HepG2 (cell line): ENCODE results near the gene TXNDC2. TPM values are rescaled to one million over a fixed set of nuclear protein-coding genes. Genes with fewer than 3 reads are reported as not detected.

Experiments
- ATAC-seq: fragments of 200-7000 bp; cut with Tn5 transposase; 3 replicates; pipeline ENCODE4 v1.9.1; 2020; ENCODE audit warnings: mild to moderate bottlenecking, moderate library complexity
- BruUV-seq: library from RNA; stranded (reverse); fragments of 400-500 nt; replicated peaks from 2 replicates; lab custom pipeline; 2021; lab: Mats Ljungman, UMichigan
- CTCF ChIA-PET: fragments of 300-600 bp; formaldehyde crosslinking; extraction: SDS; loops from one replicate; lab custom pipeline; 2021; ENCODE audit warnings: low total read pairs, inconsistent platforms, low intra/inter-chr PET ratio; lab: Yijun Ruan, JAX
- POLR2A ChIA-PET: fragments of 350-600 bp; sonication (Branson Sonifier 250); formaldehyde crosslinking; loops from one replicate; lab custom pipeline; 2020; ENCODE audit warnings: antibody characterized with exemption, inconsistent platforms; lab: Yijun Ruan, JAX
- DNase-seq: peaks from one replicate; pipeline ENCODE4 v3.0.0-alpha.2; 2015; ENCODE audit warnings: low spot score
- FAIRE-seq: peaks from 3 replicates; lab custom pipeline; 2011; peaks lifted over from hg19 to GRCh38; lab: Jason Lieb, UNC
- H2AFZ ChIP-seq: one replicate; pipeline ENCODE4 v1.6.1; 2011; ENCODE audit warnings: low read length, inconsistent platforms
- H3K27ac ChIP-seq: fragments of 300-600 bp; 3 replicates; pipeline ENCODE4 v1.8.0; 2011; ENCODE audit warnings: mixed run types, mild to moderate bottlenecking, mixed read lengths, low read length, inconsistent platforms; ENCODE audit not compliant: insufficient read depth; ENCODE audit errors: extremely low read length
- H3K27me3 ChIP-seq, 2 experiments: fragments of 200-600 bp in 1 of 2; 2 replicates in 1 of 2; 3 replicates in 1 of 2; pipeline versions ENCODE4 v1.6.0 to v1.8.0; 2011; ENCODE audit warnings: low read length in 2 of 2, mild to moderate bottlenecking in 2 of 2, moderate library complexity in 2 of 2, inconsistent platforms in 1 of 2; ENCODE audit not compliant: insufficient read depth in 2 of 2, control insufficient read depth in 1 of 2
- H3K36me3 ChIP-seq, 2 experiments: fragments of 200-600 bp in 1 of 2; replicated peaks in 1 of 2; 2 replicates in 1 of 2; 3 replicates in 1 of 2; pipeline versions ENCODE4 v1.5.1 to v1.8.0; 2011; ENCODE audit warnings: low read length in 2 of 2, inconsistent platforms in 1 of 2; ENCODE audit not compliant: insufficient read depth in 2 of 2, control insufficient read depth in 1 of 2
- H3K4me1 ChIP-seq: 2 replicates; pipeline ENCODE4 v1.5.1; 2012; ENCODE audit warnings: low read length, inconsistent platforms; ENCODE audit not compliant: insufficient read depth
- H3K4me2 ChIP-seq: 2 replicates; pipeline ENCODE4 v1.6.0; 2011; ENCODE audit warnings: low read depth, low read length, inconsistent platforms
- H3K4me3 ChIP-seq, 3 experiments: fragments of 200-600 bp in 1 of 3; sonication (generic), shearing (Covaris generic) in 1 of 3; replicated peaks in 1 of 3; 2 replicates each; pipeline ENCODE4 v1.5.1; 2011 to 2016; ENCODE audit warnings: low read length in 3 of 3, inconsistent platforms in 2 of 3, low read depth in 2 of 3, mild to moderate bottlenecking in 2 of 3, control low read depth in 1 of 3, mixed read lengths in 1 of 3; ENCODE audit not compliant: insufficient read depth in 1 of 3
- H3K79me2 ChIP-seq: one replicate; pipeline ENCODE4 v1.6.1; 2011; ENCODE audit warnings: low read length, inconsistent platforms; ENCODE audit not compliant: insufficient read depth
- H3K9ac ChIP-seq: 2 replicates; pipeline ENCODE4 v1.6.0; 2011; ENCODE audit warnings: mild to moderate bottlenecking, low read depth, low read length, inconsistent platforms; ENCODE audit not compliant: insufficient read depth
- H3K9me3 ChIP-seq: 2 replicates; pipeline ENCODE4 v1.5.1; 2012; ENCODE audit warnings: mild to moderate bottlenecking, low read length
- H4K20me1 ChIP-seq: 2 replicates; pipeline ENCODE4 v1.6.0; 2011; ENCODE audit warnings: inconsistent platforms, mild to moderate bottlenecking, low read length, moderate library complexity; ENCODE audit not compliant: insufficient read depth
- AGO1 ChIP-seq: fragments of 200-400 bp; formaldehyde crosslinking; IDR thresholded peaks from 2 replicates; pipeline ENCODE4 v1.6.1; 2017; ENCODE audit warnings: mild to moderate bottlenecking, low read depth, low read length, moderate library complexity; ENCODE audit not compliant: poor library complexity, severe bottlenecking
- KLF11 ChIP-seq: IDR thresholded peaks from 2 replicates; pipeline ENCODE4 v1.6.1; 2016; ENCODE audit warnings: missing compliant biosample characterization
- MED1 ChIP-seq: sonication (generic); formaldehyde crosslinking; IDR thresholded peaks from 2 replicates; pipeline ENCODE4 v1.4.0; 2020; ENCODE audit warnings: missing genetic modification reagents
- MED13 ChIP-seq: sonication (generic); formaldehyde crosslinking; IDR thresholded peaks from 2 replicates; pipeline ENCODE4 v1.5.0; 2020; ENCODE audit warnings: missing genetic modification reagents
- NRL ChIP-seq: sonication (generic); formaldehyde crosslinking; IDR thresholded peaks from 2 replicates; pipeline ENCODE4 v1.5.0; 2020; ENCODE audit warnings: missing genetic modification reagents, mild to moderate bottlenecking, moderate library complexity, borderline replicate concordance
- SUZ12 ChIP-seq: fragments of 150-350 bp; IDR thresholded peaks from 2 replicates; pipeline ENCODE4 v1.6.1; 2014; ENCODE audit warnings: low read depth, low read length
- XRCC5 ChIP-seq: fragments of 200-400 bp; formaldehyde crosslinking; optimal IDR thresholded peaks from 2 replicates; pipeline ENCODE3; 2017; ENCODE audit warnings: mild to moderate bottlenecking, low read length
- YEATS2 ChIP-seq: sonication (generic); formaldehyde crosslinking; IDR thresholded peaks from 2 replicates; pipeline ENCODE4 v1.4.0; 2020; ENCODE audit warnings: missing genetic modification reagents, borderline replicate concordance
- ZFYVE20 ChIP-seq: sonication (generic); formaldehyde crosslinking; IDR thresholded peaks from 2 replicates; pipeline ENCODE4 v1.8.0; 2023; ENCODE audit warnings: low read depth, mild to moderate bottlenecking, moderate library complexity, missing genetic modification reagents, borderline replicate concordance
- ZNF230 ChIP-seq: sonication (generic); formaldehyde crosslinking; IDR thresholded peaks from 2 replicates; pipeline ENCODE4 v1.4.0; 2020; ENCODE audit warnings: mild to moderate bottlenecking, missing genetic modification reagents
- ZNF431 ChIP-seq: sonication (generic); formaldehyde crosslinking; IDR thresholded peaks from 2 replicates; pipeline ENCODE4 v1.9.0; 2022; ENCODE audit warnings: missing genetic modification reagents, low read depth, mild to moderate bottlenecking, borderline replicate concordance
- ZNF768 ChIP-seq: sonication (generic); formaldehyde crosslinking; IDR thresholded peaks from 2 replicates; pipeline ENCODE4 v1.4.0; 2020; ENCODE audit warnings: missing genetic modification reagents
- WGBS: methylation state at CpG from one replicate; pipeline ENCODE4 v1.1.6; 2017; ENCODE audit warnings: low lambda C conversion rate; 5-methylcytosine and 5-hydroxymethylcytosine counted together
- in situ Hi-C: cut with HindIII; loops from 2 replicates; pipeline ENCODE4 v1.10.0; 2017; ENCODE audit warnings: low pct_unique_long_range_greater_than_20kb; ENCODE audit not compliant: extremely low pct_ligation_motif_present
- intact Hi-C: fragments of 100-400 bp; cut with micrococcal nuclease; formaldehyde crosslinking; loops from one replicate; pipeline ENCODE4 v1.10.0; 2022; ENCODE audit not compliant: unreplicated experiment
- polyA plus RNA-seq, 8 experiments: library from polyadenylated mRNA; depleted of rRNA in 3 of 8; stranded (reverse) in 7 of 8; unstranded in 1 of 8; fragments of >200 nt; fragmentation: Illumina TruSeq in 4 of 8; extraction: Trizol in 4 of 8; gene quantifications; 2 replicates each; pipeline versions ENCODE4 v1.2.1 to v1.2.3, GENCODE V29; 2011 to 2016; ENCODE audit warnings: low read depth in 4 of 8, missing spikeins in 1 of 8, mixed read lengths in 1 of 8; ENCODE audit not compliant: insufficient read depth in 1 of 8
- total RNA-seq, 5 experiments: library from RNA; depleted of rRNA; stranded (reverse); fragments of >200 nt; fragmentation: Illumina TruSeq; extraction: Trizol; gene quantifications; 2 replicates each; pipeline ENCODE4 v1.2.3, GENCODE V29; 2016; ENCODE audit warnings: low read depth in 1 of 5
- TF ChIP-seq, protein P1 (sequence below): sonication (generic); formaldehyde crosslinking; IDR thresholded peaks from 2 replicates; pipeline ENCODE4 v1.5.0; 2020; ENCODE audit warnings: mild to moderate bottlenecking, missing genetic modification reagents, moderate library complexity
- TF ChIP-seq, protein P2 (sequence below): sonication (generic); formaldehyde crosslinking; IDR thresholded peaks from 2 replicates; pipeline ENCODE4 v1.4.0; 2020; ENCODE audit warnings: mild to moderate bottlenecking, missing genetic modification reagents
- TF ChIP-seq, protein P3 (sequence below): sonication (generic); formaldehyde crosslinking; IDR thresholded peaks from 2 replicates; pipeline ENCODE4 v1.5.1; 2020; ENCODE audit warnings: mild to moderate bottlenecking, moderate library complexity, missing genetic modification reagents

Gene TXNDC2
- total and polyA plus RNA-seq, 2 of the 13 experiments (the other 11 are each of a cell fraction or from before 2014, with no cell fraction given): not detected

DNA sequence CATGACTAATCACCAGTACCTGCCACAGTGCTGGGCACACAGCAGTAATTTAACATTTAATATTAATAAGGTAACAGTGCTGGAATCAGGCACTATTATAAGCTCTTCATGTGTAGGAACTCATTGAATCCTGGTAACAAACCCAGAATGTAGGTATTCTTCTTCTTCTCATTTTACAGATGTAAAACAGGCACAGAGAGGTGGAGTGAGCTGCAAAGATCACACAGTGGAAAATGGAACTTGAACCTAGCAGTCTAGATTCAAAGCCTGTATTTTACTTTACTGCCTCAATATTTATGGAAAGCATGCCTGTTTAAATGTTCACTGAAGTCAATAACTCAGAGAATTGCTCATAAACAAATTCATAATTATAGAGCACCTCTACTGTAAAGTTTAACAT, 24.3 kb downstream of the TXNDC2 start:
- peaks cover 3% of the 10 kb centered on the region for H4K20me1 ChIP-seq
- peaks cover 9% of the 10 kb centered on the region for H3K79me2 ChIP-seq
- CTCF ChIA-PET: no interaction called here
- BruUV-seq: no TSS peak
- H3K9ac ChIP-seq: no peak overlapping the region
- intact Hi-C loops: loop anchor here (5.0 kb wide), 1 partner anchor 298 kb away; the partner anchor contains the start of gene PPP4R1
- peaks cover 18% of the 10 kb centered on the region for H3K4me1 ChIP-seq
- no peak for DNase-seq
- FAIRE-seq: no peak
- no peak overlapping the region for H3K4me2 ChIP-seq
- in situ Hi-C loops: no loop called here
- no peaks in the 10 kb centered on the region for H3K9me3 ChIP-seq
- peak; percentile 28; the same call in 1 of the 2 replicates for TF ChIP-seq ZNF768 (CRISPR knock-in tag)
- TF ChIP-seq NRL (CRISPR knock-in tag): no peak
- POLR2A ChIA-PET: no interaction called here
- H3K36me3 ChIP-seq: no peaks in the 10 kb centered on the region
- ATAC-seq: no peak
- H3K4me3 ChIP-seq: no peak overlapping the region
- H3K27me3 ChIP-seq: no peaks in the 10 kb centered on the region; a peak in 2 of 5 replicates
- H3K27ac ChIP-seq: no peak overlapping the region
- H2AFZ ChIP-seq: no peak overlapping the region

DNA sequence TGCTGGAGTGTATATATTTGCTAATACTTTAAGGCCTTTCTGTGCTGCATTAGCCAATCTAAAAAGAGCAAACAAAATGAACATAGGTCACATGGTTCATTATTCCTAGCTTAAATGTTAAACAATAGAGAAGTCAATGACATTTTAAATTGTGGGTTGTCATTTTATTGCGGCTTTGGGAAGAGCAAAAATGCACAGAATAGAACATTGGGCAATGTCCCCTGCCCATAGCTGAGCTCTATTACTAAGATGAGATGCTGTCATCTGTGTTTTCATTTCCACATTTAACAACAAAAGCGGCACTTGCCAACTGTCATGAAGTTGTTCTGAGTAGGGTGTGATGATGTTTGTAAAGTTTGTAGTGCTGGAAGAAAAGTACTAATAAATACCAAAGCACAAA, 24.9 kb downstream of the TXNDC2 start:
- Histone ChIP-seq H3K4me1 (peaks cover 12% of the 10 kb centered on the region), H3K79me2 (peaks cover 15% of the 10 kb centered on the region), H3K9ac (no peak overlapping the region), H3K27me3 (no peaks in the 10 kb centered on the region; a peak in 2 of 5 replicates), H2AFZ (no peak overlapping the region), H3K4me2 (no peak overlapping the region), H3K27ac (no peak overlapping the region), H3K4me3 (no peak overlapping the region), H3K36me3 (no peaks in the 10 kb centered on the region), H3K9me3 (no peaks in the 10 kb centered on the region), H4K20me1 (peaks cover 9% of the 10 kb centered on the region)
- ATAC-seq: no peak
- in situ Hi-C loops: no loop called here
- TF ChIP-seq YEATS2 (CRISPR knock-in tag) (no peak), MED13 (CRISPR knock-in tag) (no peak), KLF11 (CRISPR knock-in tag) (no peak), XRCC5 (no peak), SUZ12 (no peak), ZNF230 (CRISPR knock-in tag) (no peak), MED1 (CRISPR knock-in tag) (no peak), ZNF431 (CRISPR knock-in tag) (no peak), ZFYVE20 (no peak), AGO1 (no peak)
- TF ChIP-seq, protein P1, sequence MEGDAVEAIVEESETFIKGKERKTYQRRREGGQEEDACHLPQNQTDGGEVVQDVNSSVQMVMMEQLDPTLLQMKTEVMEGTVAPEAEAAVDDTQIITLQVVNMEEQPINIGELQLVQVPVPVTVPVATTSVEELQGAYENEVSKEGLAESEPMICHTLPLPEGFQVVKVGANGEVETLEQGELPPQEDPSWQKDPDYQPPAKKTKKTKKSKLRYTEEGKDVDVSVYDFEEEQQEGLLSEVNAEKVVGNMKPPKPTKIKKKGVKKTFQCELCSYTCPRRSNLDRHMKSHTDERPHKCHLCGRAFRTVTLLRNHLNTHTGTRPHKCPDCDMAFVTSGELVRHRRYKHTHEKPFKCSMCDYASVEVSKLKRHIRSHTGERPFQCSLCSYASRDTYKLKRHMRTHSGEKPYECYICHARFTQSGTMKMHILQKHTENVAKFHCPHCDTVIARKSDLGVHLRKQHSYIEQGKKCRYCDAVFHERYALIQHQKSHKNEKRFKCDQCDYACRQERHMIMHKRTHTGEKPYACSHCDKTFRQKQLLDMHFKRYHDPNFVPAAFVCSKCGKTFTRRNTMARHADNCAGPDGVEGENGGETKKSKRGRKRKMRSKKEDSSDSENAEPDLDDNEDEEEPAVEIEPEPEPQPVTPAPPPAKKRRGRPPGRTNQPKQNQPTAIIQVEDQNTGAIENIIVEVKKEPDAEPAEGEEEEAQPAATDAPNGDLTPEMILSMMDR: no peak
- TF ChIP-seq, protein P2, sequence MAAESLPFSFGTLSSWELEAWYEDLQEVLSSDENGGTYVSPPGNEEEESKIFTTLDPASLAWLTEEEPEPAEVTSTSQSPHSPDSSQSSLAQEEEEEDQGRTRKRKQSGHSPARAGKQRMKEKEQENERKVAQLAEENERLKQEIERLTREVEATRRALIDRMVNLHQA (CRISPR knock-in tag): no peak
- TF ChIP-seq, protein P3, sequence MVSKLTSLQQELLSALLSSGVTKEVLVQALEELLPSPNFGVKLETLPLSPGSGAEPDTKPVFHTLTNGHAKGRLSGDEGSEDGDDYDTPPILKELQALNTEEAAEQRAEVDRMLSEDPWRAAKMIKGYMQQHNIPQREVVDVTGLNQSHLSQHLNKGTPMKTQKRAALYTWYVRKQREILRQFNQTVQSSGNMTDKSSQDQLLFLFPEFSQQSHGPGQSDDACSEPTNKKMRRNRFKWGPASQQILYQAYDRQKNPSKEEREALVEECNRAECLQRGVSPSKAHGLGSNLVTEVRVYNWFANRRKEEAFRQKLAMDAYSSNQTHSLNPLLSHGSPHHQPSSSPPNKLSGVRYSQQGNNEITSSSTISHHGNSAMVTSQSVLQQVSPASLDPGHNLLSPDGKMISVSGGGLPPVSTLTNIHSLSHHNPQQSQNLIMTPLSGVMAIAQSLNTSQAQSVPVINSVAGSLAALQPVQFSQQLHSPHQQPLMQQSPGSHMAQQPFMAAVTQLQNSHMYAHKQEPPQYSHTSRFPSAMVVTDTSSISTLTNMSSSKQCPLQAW (CRISPR knock-in tag): no peak
- FAIRE-seq: no peak
- WGBS: 47% methylated on average over 2 of the region's 2 CpGs
- CTCF ChIA-PET: no interaction called here
- POLR2A ChIA-PET: no interaction called here
- intact Hi-C loops: loop anchor here (5.0 kb wide), 1 partner anchor 298 kb away; the partner anchor contains the start of gene PPP4R1
- BruUV-seq: no TSS peak
- DNase-seq: no peak
